Mucosa of descending colon (tissue), 3 donors: ENCODE results near the gene PPP1R16B. TPM values are rescaled to one million over a fixed set of nuclear protein-coding genes. Genes with fewer than 3 reads are reported as not detected.

Experiments used
- ATAC-seq: fragments of 200-7000 bp; cut with Tn5 transposase; one replicate; pipeline ENCODE4 v1.9.1; 2020; ENCODE audit warnings: mild to moderate bottlenecking, moderate library complexity
- DNase-seq, 3 donors: peaks; one replicate each; pipeline ENCODE4 v3.0.0-alpha.2; 2020
- H3K36me3 ChIP-seq: fragments of 200-600 bp; one replicate; pipeline ENCODE4 v1.8.0; 2021; ENCODE audit warnings: low read depth, mild to moderate bottlenecking
- H3K4me1 ChIP-seq: fragments of 200-600 bp; one replicate; pipeline ENCODE4 v1.8.0; 2021; ENCODE audit warnings: low read depth, mild to moderate bottlenecking
- H3K4me3 ChIP-seq: fragments of 200-600 bp; one replicate; pipeline ENCODE4 v1.8.0; 2021; ENCODE audit warnings: mild to moderate bottlenecking
- H3K9me3 ChIP-seq: fragments of 200-600 bp; one replicate; pipeline ENCODE4 v1.8.0; 2021; ENCODE audit warnings: mild to moderate bottlenecking
- intact Hi-C, 2 donors: fragments of 100-400 bp; cut with DNase I in 1 of 2; cut with micrococcal nuclease in 1 of 2; formaldehyde crosslinking; loops; one replicate each; pipeline versions ENCODE4 v1.11.0 to v1.11.1; 2022; cut with DNase I, micrococcal nuclease
- total RNA-seq, 3 donors: library from RNA; stranded (reverse); fragmentation: NEBNext Ultra II Directional in 2 of 3; extraction: Animal tissue kit (Norgen Biotek cat#: 25700) in 2 of 3; gene quantifications; one replicate each; pipeline versions ENCODE4 v1.2.1 to v1.2.4, GENCODE V29; 2021 to 2023
- TF ChIP-seq, protein P1 (sequence below): fragments of 200-600 bp; IDR thresholded peaks from one replicate; pipeline ENCODE4 v1.8.0; 2022; ENCODE audit warnings: antibody characterized with exemption, mild to moderate bottlenecking
- donor health status: DM: no; HTN: no; CAD: no; lungs with moderate emphysema.
- donor health status: DM: no; HTN: no; CAD: no.
- donor health status: DM: no; HTN: yes; CAD: no.

Gene PPP1R16B
- total RNA-seq, 3 donors from 2014 or later, result 4.4 to 5.6 (median 4.4) TPM

- DNase-seq (no peak), ATAC-seq (no peak)
- no peaks in the 10 kb centered on the region for H3K36me3 ChIP-seq
- intact Hi-C loops, result no loop called here
- no peaks in the 10 kb centered on the region for H3K9me3 ChIP-seq
- H3K4me1 ChIP-seq, result no peaks in the 10 kb centered on the region
- H3K4me3 ChIP-seq, result no peak overlapping the region
- TF ChIP-seq, protein P1, sequence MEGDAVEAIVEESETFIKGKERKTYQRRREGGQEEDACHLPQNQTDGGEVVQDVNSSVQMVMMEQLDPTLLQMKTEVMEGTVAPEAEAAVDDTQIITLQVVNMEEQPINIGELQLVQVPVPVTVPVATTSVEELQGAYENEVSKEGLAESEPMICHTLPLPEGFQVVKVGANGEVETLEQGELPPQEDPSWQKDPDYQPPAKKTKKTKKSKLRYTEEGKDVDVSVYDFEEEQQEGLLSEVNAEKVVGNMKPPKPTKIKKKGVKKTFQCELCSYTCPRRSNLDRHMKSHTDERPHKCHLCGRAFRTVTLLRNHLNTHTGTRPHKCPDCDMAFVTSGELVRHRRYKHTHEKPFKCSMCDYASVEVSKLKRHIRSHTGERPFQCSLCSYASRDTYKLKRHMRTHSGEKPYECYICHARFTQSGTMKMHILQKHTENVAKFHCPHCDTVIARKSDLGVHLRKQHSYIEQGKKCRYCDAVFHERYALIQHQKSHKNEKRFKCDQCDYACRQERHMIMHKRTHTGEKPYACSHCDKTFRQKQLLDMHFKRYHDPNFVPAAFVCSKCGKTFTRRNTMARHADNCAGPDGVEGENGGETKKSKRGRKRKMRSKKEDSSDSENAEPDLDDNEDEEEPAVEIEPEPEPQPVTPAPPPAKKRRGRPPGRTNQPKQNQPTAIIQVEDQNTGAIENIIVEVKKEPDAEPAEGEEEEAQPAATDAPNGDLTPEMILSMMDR, result no peak
These were observed 141.3 kb downstream of the PPP1R16B start for GRCh38 chr20:38946836-38947235.

DNA sequence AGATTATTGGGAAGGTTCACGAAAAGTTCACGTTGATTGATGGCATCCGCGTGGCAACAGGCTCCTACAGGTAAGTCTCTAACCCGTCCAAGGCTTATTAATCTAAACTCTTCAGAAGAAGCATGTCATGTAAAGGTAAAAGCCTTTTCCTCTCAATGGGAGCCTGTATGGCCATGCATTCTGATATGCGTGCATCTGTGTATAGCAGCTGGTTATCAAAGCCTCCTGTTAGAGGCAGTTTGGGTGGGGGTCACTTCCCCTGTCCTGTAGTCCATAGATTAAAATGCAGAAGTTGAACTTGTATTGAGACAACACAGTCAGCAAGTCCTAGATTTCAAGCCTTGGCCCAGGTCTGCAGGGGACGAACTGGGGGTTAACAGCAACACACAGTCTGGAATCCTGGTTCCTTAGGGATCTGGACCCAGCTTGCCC, 142.4 kb downstream of the PPP1R16B start:
- H3K4me1 ChIP-seq, result no peaks in the 10 kb centered on the region
- intact Hi-C loops, result no loop called here

DNA sequence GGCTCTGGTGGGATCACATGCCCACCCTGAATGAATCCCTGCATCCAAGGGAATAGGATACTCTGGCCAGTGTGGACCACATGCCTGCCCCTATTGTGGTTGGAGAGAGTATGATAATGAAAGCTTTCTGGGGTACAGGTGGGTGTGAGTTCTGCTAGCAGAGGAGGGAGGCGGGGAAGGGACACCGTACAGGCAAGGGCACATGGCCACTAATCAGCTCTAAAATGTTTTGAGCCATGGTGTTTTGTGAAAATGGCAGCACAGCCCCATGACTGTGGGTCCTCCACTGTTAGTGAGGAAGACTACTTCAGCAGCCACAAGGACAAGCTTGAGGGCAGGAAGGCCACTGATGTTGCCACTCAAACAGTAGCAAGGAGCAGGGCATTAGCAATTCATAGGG, 144.8 kb downstream of the PPP1R16B start:
- H3K4me1 ChIP-seq, result no peaks in the 10 kb centered on the region
- no peaks in the 10 kb centered on the region for H3K36me3 ChIP-seq
- H3K4me3 ChIP-seq, result no peak overlapping the region
- DNase-seq (no peak), ATAC-seq (no peak)
- intact Hi-C loops, result no loop called here
- no peaks in the 10 kb centered on the region for H3K9me3 ChIP-seq
- TF ChIP-seq, protein P1, result no peak

More for the DNA sequence above, 142.4 kb downstream of the PPP1R16B start:
- no peaks in the 10 kb centered on the region for H3K9me3 ChIP-seq
- H3K36me3 ChIP-seq, result no peaks in the 10 kb centered on the region
- H3K4me3 ChIP-seq, result no peak overlapping the region
- DNase-seq (no peak), ATAC-seq (no peak)
- TF ChIP-seq, protein P1, result no peak

DNA sequence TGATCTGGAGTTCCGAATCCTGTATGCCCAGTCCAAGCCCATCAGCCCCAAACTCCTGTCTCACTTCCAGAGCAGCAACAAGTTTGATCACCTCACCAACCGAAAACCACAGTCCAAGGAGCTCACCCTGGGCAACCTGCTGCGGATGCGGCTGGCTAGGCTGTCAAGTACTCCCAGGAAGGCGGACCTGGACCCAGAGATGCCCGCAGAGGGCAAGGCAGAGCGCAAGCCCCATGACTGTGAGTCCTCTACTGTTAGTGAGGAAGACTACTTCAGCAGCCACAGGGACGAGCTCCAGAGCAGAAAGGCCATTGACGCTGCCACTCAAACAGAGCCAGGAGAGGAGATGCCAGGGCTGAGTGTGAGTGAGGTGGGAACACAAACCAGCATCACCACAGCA, 146.1 kb downstream of the PPP1R16B start:
- Histone ChIP-seq H3K4me1 (no peaks in the 10 kb centered on the region), H3K36me3 (no peaks in the 10 kb centered on the region), H3K4me3 (no peak overlapping the region), H3K9me3 (no peaks in the 10 kb centered on the region)
- no peak for ATAC-seq
- intact Hi-C loops, result no loop called here
- TF ChIP-seq, protein P1, result no peak
- no peak for DNase-seq

GRCh38 chr20:38952153-38952552, 146.7 kb downstream of the PPP1R16B start:
- intact Hi-C loops, result no loop called here
- H3K9me3 ChIP-seq, result no peaks in the 10 kb centered on the region
- DNase-seq (no peak), ATAC-seq (no peak)
- TF ChIP-seq, protein P1, result no peak
- H3K4me1 ChIP-seq, result no peaks in the 10 kb centered on the region
- no peak overlapping the region for H3K4me3 ChIP-seq
- H3K36me3 ChIP-seq, result no peaks in the 10 kb centered on the region
